ENCODE data around the gene CDADC1.

- no peak for TF ChIP-seq CTCF (IDR thresholded peaks at IDR 0.05; ENCODE audit: poor library complexity, severe bottlenecking)
- no peak for TF ChIP-seq POLR2AphosphoS5 (IDR thresholded peaks at IDR 0.05)
- TF ChIP-seq EP300 (conservative IDR thresholded peaks at IDR 0.05; ENCODE audit: poor library complexity, severe bottlenecking): no peak
- TF ChIP-seq EZH2 (IDR thresholded peaks at IDR 0.05; ENCODE audit: borderline replicate concordance, insufficient read depth, low read length, poor library complexity, severe bottlenecking): no peak
- TF ChIP-seq MXI1 (conservative IDR thresholded peaks at IDR 0.05; ENCODE audit: poor library complexity, severe bottlenecking): no peak
- no peak for TF ChIP-seq TAF1 (IDR thresholded peaks at IDR 0.05; ENCODE audit: low read depth)
- no peak for TF ChIP-seq REST (IDR thresholded peaks at IDR 0.05; ENCODE audit: borderline replicate concordance)
- TF ChIP-seq RAD21 (conservative IDR thresholded peaks at IDR 0.05): no peak
Measured at GRCh38 chr13:49307365-49307764, 59.6 kb downstream of the CDADC1 start.

Measured in neural cell (in vitro differentiated cells).